ENCODE data around the gene USP49. TPM values are rescaled to one million over a fixed set of nuclear protein-coding genes. Genes with fewer than 3 reads are reported as not detected.

USP49 gene
- total RNA-seq, 5 donors from 2014 or later (not counting 1 experiment from before 2014, with no cell fraction given): 2.5 to 5.2 (median 3.3) TPM

DNA sequence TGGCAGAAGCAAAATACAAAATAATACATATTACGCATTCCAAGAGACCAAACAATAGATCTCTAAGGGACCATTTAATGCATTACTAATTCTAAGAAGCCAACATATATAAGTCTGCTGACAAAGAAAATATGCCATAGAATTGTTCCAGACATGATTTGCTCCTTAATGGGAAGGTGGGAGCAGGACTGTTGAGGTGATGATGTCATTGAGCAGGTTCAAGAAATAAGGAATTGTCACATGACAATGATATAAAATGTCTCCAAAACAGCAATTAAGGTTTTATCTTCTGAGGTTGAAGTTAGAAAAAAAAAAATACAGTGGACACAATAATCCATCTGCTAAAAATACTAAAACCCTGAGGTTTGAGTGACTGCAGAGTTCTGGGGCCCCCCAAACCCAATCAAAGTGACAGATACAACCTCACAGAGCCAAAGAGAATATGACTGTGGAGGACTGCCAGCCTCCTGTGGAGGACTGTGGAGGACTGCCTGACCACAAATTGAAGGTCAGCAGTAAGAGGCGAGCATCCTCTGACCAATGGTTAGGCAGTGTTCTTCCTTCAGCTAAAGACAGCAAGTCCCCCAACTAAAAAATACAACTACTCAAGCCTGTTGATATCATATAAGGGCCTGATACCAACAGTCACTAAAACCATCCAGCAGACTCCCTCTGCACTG lies 68.7 kb downstream of the USP49 start:
- H3K4me3 ChIP-seq (ENCODE audit: control insufficient read depth in 1 of 2, extremely low read depth in 1 of 2, low read length in 1 of 2): no peak overlapping the region
- DNase-seq (no peak), ATAC-seq (replicated peaks in 1 of 4) (no peak)
- WGBS (ENCODE audit: insufficient coverage): 100% methylated on average over 1 of the region's 2 CpGs
- Mint-ChIP-seq H3K4me3 (no peak overlapping the region), H3K27ac (no peak overlapping the region), H3K4me1 (no peaks in the 10 kb centered on the region), H3K27me3 (no peaks in the 10 kb centered on the region), H3K9me3 (no peaks in the 10 kb centered on the region), H3K36me3 (no peaks in the 10 kb centered on the region)
- CTCF ChIA-PET: interaction anchor here in 1 of 2 donors (1.0 kb wide), 1 partner anchor 16 kb away, joined by 3 read pairs; no protein-coding TSS in a partner anchor
- H3K4me1 ChIP-seq (ENCODE audit: control insufficient read depth in 1 of 2, extremely low read depth in 1 of 2, insufficient read depth in 2 of 2, low read length in 2 of 2): no peaks in the 10 kb centered on the region
- H3K27ac ChIP-seq (ENCODE audit: low read length): no peak overlapping the region
- POLR2A ChIA-PET: no interaction called here
- H3K36me3 ChIP-seq (ENCODE audit: control insufficient read depth in 2 of 2, extremely low read depth in 1 of 2, insufficient read depth in 1 of 2, low read length in 1 of 2): no peaks in the 10 kb centered on the region
- no peaks in the 10 kb centered on the region for H3K27me3 ChIP-seq (replicated peaks in 1 of 2; ENCODE audit: control insufficient read depth in 2 of 2, extremely low read depth in 1 of 2, insufficient read depth in 2 of 2, low read length in 1 of 2)
- no peaks in the 10 kb centered on the region for H3K9me3 ChIP-seq

DNA sequence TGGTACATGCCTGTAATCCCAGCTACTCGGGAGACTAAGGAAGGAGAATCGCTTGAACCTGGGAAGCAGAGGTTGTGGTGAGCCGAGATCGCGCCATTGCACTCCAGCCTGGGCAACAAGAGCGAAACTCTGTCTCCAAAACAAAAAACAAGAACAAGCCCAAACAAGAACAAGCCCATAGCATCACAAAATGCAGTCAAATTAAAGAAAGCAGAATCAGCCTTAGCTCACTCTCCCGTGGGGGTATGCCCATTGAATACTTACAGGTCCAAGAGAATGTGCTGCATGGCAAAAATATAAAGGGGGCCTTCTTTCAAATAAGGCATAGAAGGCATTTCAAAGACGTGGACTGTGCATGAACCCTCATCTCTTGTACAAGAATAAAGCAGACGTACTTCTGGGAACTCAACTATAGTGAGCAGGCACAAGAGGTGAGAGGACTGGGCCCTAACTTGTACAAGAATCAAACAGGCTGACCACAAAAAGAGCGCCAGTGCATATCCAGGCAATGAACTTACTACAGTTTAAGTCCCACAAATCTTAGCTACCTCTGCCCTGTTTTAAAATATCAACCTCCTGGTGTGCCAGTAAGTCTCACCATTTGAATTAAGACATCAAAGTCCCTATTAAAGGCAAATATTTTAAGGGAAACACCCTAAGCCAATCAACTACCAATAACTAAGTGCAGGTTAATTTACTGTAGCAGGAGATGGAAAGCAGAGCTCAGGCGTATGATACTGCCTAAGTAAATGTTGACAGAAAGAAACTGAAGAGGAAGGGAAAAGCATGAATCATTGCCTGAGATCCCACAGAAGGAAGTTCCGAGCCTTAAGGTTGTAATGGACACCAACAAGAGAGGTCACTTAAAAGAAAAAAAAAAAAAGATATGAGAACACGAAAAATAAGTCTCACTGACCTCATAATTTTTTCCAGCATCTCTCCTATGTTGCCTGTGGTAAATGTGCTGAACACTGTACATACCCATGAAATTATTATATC lies 70.3 kb downstream of the USP49 start:
- Histone ChIP-seq H3K27me3 (replicated peaks in 1 of 2; ENCODE audit: control insufficient read depth in 2 of 2, extremely low read depth in 1 of 2, insufficient read depth in 2 of 2, low read length in 1 of 2) (no peaks in the 10 kb centered on the region), H3K36me3 (ENCODE audit: control insufficient read depth in 2 of 2, extremely low read depth in 1 of 2, insufficient read depth in 1 of 2, low read length in 1 of 2) (no peaks in the 10 kb centered on the region), H3K4me3 (ENCODE audit: control insufficient read depth in 1 of 2, extremely low read depth in 1 of 2, low read length in 1 of 2) (no peak overlapping the region), H3K4me1 (ENCODE audit: control insufficient read depth in 1 of 2, extremely low read depth in 1 of 2, insufficient read depth in 2 of 2, low read length in 2 of 2) (no peaks in the 10 kb centered on the region), H3K27ac (ENCODE audit: low read length) (no peak overlapping the region), H3K9me3 (no peaks in the 10 kb centered on the region)
- H3K27ac Mint-ChIP-seq: no peak overlapping the region
- no peaks in the 10 kb centered on the region for H3K4me1 Mint-ChIP-seq
- no peaks in the 10 kb centered on the region for H3K27me3 Mint-ChIP-seq
- no peak for DNase-seq
- H3K4me3 Mint-ChIP-seq: no peak overlapping the region
- ChIA-PET CTCF (interaction anchor here (0.5 to 1.0 kb wide), 4 partner anchors 17 to 1811 kb away, joined by 3 to 9 read pairs (median 4); no protein-coding TSS in a partner anchor), POLR2A (no interaction called here)
- H3K9me3 Mint-ChIP-seq: no peaks in the 10 kb centered on the region
- 93% methylated on average over 5 of the region's 13 CpGs for WGBS (ENCODE audit: insufficient coverage)
- H3K36me3 Mint-ChIP-seq: no peaks in the 10 kb centered on the region
- no peak for ATAC-seq (replicated peaks in 1 of 4)

DNA sequence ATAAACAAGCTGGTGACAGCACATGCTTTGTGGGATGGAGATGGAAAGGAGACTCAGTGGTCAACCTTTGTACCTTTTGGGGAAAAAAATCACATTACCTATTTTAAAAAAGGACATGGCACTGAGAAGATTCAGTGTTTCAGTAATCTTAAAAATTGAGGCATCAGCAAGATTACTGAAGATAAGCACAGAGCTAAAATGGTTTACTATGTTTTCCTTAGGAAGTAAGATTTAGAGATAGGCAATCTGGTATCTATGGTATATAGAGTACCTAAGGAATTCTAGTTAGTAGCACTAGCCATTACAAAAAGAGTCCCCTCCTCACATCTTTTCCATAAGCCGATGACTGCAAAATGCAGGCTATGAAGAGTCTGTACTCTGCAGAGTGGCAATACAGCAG lies 72.0 kb downstream of the USP49 start:
- no peaks in the 10 kb centered on the region for H3K27me3 ChIP-seq (replicated peaks in 1 of 2; ENCODE audit: control insufficient read depth in 2 of 2, extremely low read depth in 1 of 2, insufficient read depth in 2 of 2, low read length in 1 of 2)
- H3K4me1 ChIP-seq (ENCODE audit: control insufficient read depth in 1 of 2, extremely low read depth in 1 of 2, insufficient read depth in 2 of 2, low read length in 2 of 2): no peaks in the 10 kb centered on the region
- Mint-ChIP-seq H3K36me3 (no peaks in the 10 kb centered on the region), H3K9me3 (no peaks in the 10 kb centered on the region), H3K4me3 (no peak overlapping the region), H3K27ac (no peak overlapping the region), H3K4me1 (no peaks in the 10 kb centered on the region), H3K27me3 (no peaks in the 10 kb centered on the region)
- WGBS (ENCODE audit: insufficient coverage): 91% methylated on average over 1 of the region's 1 CpG
- POLR2A ChIA-PET: no interaction called here
- H3K9me3 ChIP-seq: no peaks in the 10 kb centered on the region
- ATAC-seq (replicated peaks in 1 of 4) (no peak), DNase-seq (no peak)
- H3K27ac ChIP-seq (ENCODE audit: low read length): no peak overlapping the region
- CTCF ChIA-PET: no interaction called here
- no peaks in the 10 kb centered on the region for H3K36me3 ChIP-seq (ENCODE audit: control insufficient read depth in 2 of 2, extremely low read depth in 1 of 2, insufficient read depth in 1 of 2, low read length in 1 of 2)
- no peak overlapping the region for H3K4me3 ChIP-seq (ENCODE audit: control insufficient read depth in 1 of 2, extremely low read depth in 1 of 2, low read length in 1 of 2)

DNA sequence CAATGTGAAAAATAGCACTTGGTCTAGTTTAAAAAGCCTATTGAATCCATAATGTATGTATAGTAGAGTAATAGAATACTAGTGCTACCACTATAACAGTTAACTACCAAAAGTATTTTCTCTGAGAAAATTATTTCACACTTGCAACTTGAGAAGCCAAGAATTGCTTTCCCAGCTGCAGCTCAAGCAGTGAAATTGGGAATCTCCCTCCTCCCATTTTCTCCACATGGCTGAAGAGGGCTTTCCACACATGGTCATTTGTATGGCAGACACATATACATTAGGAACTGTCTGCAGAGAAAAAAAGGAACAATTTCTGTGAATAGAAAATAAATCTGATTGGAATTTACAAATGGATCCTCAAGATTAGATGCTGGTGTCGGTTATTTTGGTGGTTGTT lies 73.2 kb downstream of the USP49 start:
- H3K27ac Mint-ChIP-seq: no peak overlapping the region
- CTCF ChIA-PET: interaction anchor here in 1 of 2 donors (1.1 kb wide), 1 partner anchor 8 kb away, joined by 3 read pairs; no protein-coding TSS in a partner anchor

DNA sequence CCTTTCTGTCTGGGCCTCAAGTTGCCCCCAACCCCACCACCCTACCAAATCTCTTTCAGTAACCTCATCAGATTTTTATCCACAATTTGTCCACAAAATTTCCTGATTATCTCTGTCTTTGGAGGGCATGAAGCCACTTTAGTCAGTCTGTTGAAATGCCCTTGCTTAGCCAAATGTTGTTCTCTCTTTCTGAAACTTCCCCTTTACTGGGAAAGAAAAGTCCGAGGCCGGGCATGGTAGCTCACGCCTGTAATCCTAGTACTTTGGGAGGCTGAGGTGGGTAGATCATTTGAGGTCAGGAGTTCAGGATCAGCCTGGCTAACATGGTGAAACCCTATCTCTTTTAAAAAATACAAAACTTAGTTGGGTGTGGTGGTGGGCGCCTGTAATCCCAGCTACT lies 73.9 kb downstream of the USP49 start:
- POLR2A ChIA-PET: no interaction called here
- CTCF ChIA-PET: interaction anchor here in 1 of 2 donors (0.6 kb wide), 1 partner anchor 372 kb away, joined by 3 read pairs; no protein-coding TSS in a partner anchor
- no peaks in the 10 kb centered on the region for H3K27me3 Mint-ChIP-seq
- DNase-seq: no peak
- peaks cover 0 to under 1% (median 0%) of the 10 kb centered on the region in 3 donors for H3K4me1 Mint-ChIP-seq
- Histone ChIP-seq H3K27me3 (replicated peaks in 1 of 2; ENCODE audit: control insufficient read depth in 2 of 2, extremely low read depth in 1 of 2, insufficient read depth in 2 of 2, low read length in 1 of 2) (no peaks in the 10 kb centered on the region), H3K27ac (ENCODE audit: low read length) (no peak overlapping the region), H3K36me3 (ENCODE audit: control insufficient read depth in 2 of 2, extremely low read depth in 1 of 2, insufficient read depth in 1 of 2, low read length in 1 of 2) (no peaks in the 10 kb centered on the region), H3K4me1 (ENCODE audit: control insufficient read depth in 1 of 2, extremely low read depth in 1 of 2, insufficient read depth in 2 of 2, low read length in 2 of 2) (no peaks in the 10 kb centered on the region), H3K4me3 (ENCODE audit: control insufficient read depth in 1 of 2, extremely low read depth in 1 of 2, low read length in 1 of 2) (no peak overlapping the region), H3K9me3 (no peaks in the 10 kb centered on the region)
- H3K36me3 Mint-ChIP-seq: no peaks in the 10 kb centered on the region
- no peak overlapping the region for H3K27ac Mint-ChIP-seq
- no peak for ATAC-seq (replicated peaks in 1 of 4)
- no peak overlapping the region for H3K4me3 Mint-ChIP-seq
- H3K9me3 Mint-ChIP-seq: no peaks in the 10 kb centered on the region
- WGBS (ENCODE audit: insufficient coverage): no CpG with 5 or more reads among the region's 4 CpGs

More for the DNA sequence above, 73.2 kb downstream of the USP49 start:
- Histone ChIP-seq H3K27me3 (replicated peaks in 1 of 2; ENCODE audit: control insufficient read depth in 2 of 2, extremely low read depth in 1 of 2, insufficient read depth in 2 of 2, low read length in 1 of 2) (no peaks in the 10 kb centered on the region), H3K9me3 (no peaks in the 10 kb centered on the region), H3K4me3 (ENCODE audit: control insufficient read depth in 1 of 2, extremely low read depth in 1 of 2, low read length in 1 of 2) (no peak overlapping the region), H3K27ac (ENCODE audit: low read length) (no peak overlapping the region), H3K4me1 (ENCODE audit: control insufficient read depth in 1 of 2, extremely low read depth in 1 of 2, insufficient read depth in 2 of 2, low read length in 2 of 2) (no peaks in the 10 kb centered on the region), H3K36me3 (ENCODE audit: control insufficient read depth in 2 of 2, extremely low read depth in 1 of 2, insufficient read depth in 1 of 2, low read length in 1 of 2) (no peaks in the 10 kb centered on the region)
- WGBS (ENCODE audit: insufficient coverage): no CpG with 5 or more reads among the region's 1 CpG
- no peak for DNase-seq
- H3K36me3 Mint-ChIP-seq: no peaks in the 10 kb centered on the region
- POLR2A ChIA-PET: no interaction called here
- H3K4me3 Mint-ChIP-seq: no peak overlapping the region
- no peaks in the 10 kb centered on the region for H3K27me3 Mint-ChIP-seq
- no peak for ATAC-seq (replicated peaks in 1 of 4)
- H3K9me3 Mint-ChIP-seq: no peaks in the 10 kb centered on the region
- no peaks in the 10 kb centered on the region for H3K4me1 Mint-ChIP-seq

DNA sequence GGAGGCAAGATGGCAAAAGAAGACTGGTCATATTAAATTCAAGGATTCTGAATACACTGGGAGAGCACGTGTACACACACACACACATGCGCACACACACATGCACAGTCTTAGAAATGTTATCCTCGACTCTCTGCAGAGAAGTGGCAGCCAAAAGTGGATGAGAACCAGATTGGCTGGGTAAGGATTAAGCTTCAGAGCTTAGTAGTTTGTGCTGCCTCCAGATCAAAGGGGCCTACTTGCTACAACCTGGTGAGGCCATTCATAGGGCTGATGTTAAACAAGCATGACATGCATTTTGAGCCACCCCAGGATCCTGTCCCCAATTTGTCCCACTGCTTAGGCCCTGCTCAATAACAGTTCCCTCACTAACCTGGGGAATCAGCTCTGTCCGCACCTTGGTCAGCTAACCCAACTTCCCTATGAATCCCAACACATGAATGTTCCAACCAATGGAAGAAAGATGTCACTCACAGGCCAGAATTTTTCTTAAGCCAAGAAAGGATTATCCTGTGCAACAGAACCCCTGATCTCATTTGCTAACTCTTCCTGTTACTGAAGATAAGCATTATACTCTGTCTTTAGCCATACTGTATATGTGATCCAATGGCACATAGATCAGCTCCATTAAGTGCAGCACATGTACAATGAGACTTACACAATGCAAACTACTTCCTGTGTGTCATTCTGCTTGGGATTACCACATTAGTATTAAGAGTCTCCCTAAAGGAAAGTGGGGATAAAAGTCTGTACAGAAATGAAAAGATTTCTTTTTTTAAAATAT lies 76.7 kb downstream of the USP49 start:
- no peak overlapping the region for H3K4me3 ChIP-seq (ENCODE audit: control insufficient read depth in 1 of 2, extremely low read depth in 1 of 2, low read length in 1 of 2)
- no peaks in the 10 kb centered on the region for H3K36me3 ChIP-seq (ENCODE audit: control insufficient read depth in 2 of 2, extremely low read depth in 1 of 2, insufficient read depth in 1 of 2, low read length in 1 of 2)
- Mint-ChIP-seq H3K36me3 (no peaks in the 10 kb centered on the region), H3K27ac (no peak overlapping the region), H3K4me3 (no peak overlapping the region), H3K9me3 (no peaks in the 10 kb centered on the region), H3K27me3 (no peaks in the 10 kb centered on the region), H3K4me1 (peaks cover 0 to 4% (median 0%) of the 10 kb centered on the region in 3 donors)
- H3K9me3 ChIP-seq: no peaks in the 10 kb centered on the region
- DNase-seq (no peak), ATAC-seq (replicated peaks in 1 of 4) (no peak)
- POLR2A ChIA-PET: no interaction called here
- no peak overlapping the region for H3K27ac ChIP-seq (ENCODE audit: low read length)
- CTCF ChIA-PET: no interaction called here
- H3K4me1 ChIP-seq (ENCODE audit: control insufficient read depth in 1 of 2, extremely low read depth in 1 of 2, insufficient read depth in 2 of 2, low read length in 2 of 2): peaks cover 0 to 6% of the 10 kb centered on the region in 2 experiments
- WGBS (ENCODE audit: insufficient coverage): 100% methylated on average over 1 of the region's 4 CpGs
- no peaks in the 10 kb centered on the region for H3K27me3 ChIP-seq (replicated peaks in 1 of 2; ENCODE audit: control insufficient read depth in 2 of 2, extremely low read depth in 1 of 2, insufficient read depth in 2 of 2, low read length in 1 of 2)

All from T-cell (primary cell).